MCF 10A (cell line): Measurements from ENCODE around the gene GPD1L. TPM values are rescaled to one million over a fixed set of nuclear protein-coding genes. Genes with fewer than 3 reads are reported as not detected.

ENCODE experiments used
- BruUV-seq: library from RNA; stranded (reverse); fragments of 400-500 nt; replicated peaks from 2 replicates; lab custom pipeline; 2021; lab: Mats Ljungman, UMichigan
- CTCF ChIA-PET: fragments of 300-600 bp; sonication (Branson Sonifier 250); formaldehyde crosslinking; extraction: SDS; loops from one replicate; lab custom pipeline; 2021; ENCODE audit warnings: antibody characterized with exemption, inconsistent platforms; lab: Yijun Ruan, JAX
- POLR2A ChIA-PET: fragments of 300-600, 350-650 bp; sonication (Branson Sonifier 250); formaldehyde crosslinking; extraction: SDS; loops from one replicate; lab custom pipeline; 2020; ENCODE audit warnings: antibody characterized with exemption, inconsistent platforms; lab: Yijun Ruan, JAX
- DNase-seq: peaks from one replicate; pipeline ENCODE4 v3.0.0-alpha.2; 2018; ENCODE audit not compliant: unreplicated experiment
- H3K27ac Mint-ChIP-seq: one replicate; pipeline ENCODE4 v1.8.0; 2022; ENCODE audit warnings: mild to moderate bottlenecking, low read depth, mixed read lengths; ENCODE audit not compliant: unreplicated experiment
- H3K27me3 Mint-ChIP-seq: one replicate; pipeline ENCODE4 v1.8.0; 2022; ENCODE audit warnings: mixed read lengths; ENCODE audit not compliant: insufficient read depth, unreplicated experiment
- H3K36me3 Mint-ChIP-seq: one replicate; pipeline ENCODE4 v1.8.0; 2022; ENCODE audit warnings: mild to moderate bottlenecking, moderate library complexity, mixed read lengths; ENCODE audit not compliant: insufficient read depth, unreplicated experiment
- H3K4me1 Mint-ChIP-seq: one replicate; pipeline ENCODE4 v1.8.0; 2022; ENCODE audit warnings: mixed read lengths; ENCODE audit not compliant: insufficient read depth, unreplicated experiment
- H3K4me3 Mint-ChIP-seq: one replicate; pipeline ENCODE4 v1.8.0; 2022; ENCODE audit warnings: mild to moderate bottlenecking, moderate library complexity, mixed read lengths; ENCODE audit not compliant: unreplicated experiment
- H3K9me3 Mint-ChIP-seq: one replicate; pipeline ENCODE4 v1.8.0; 2022; ENCODE audit warnings: mixed read lengths; ENCODE audit not compliant: unreplicated experiment
- CTCF ChIP-seq: fragments of 200-600 bp; IDR thresholded peaks from one replicate; pipeline ENCODE4 v1.8.0; 2022; ENCODE audit warnings: antibody characterized with exemption, mild to moderate bottlenecking; ENCODE audit not compliant: unreplicated experiment
- intact Hi-C: fragments of 100-400 bp; cut with micrococcal nuclease; formaldehyde crosslinking; loops from 2 replicates; pipeline ENCODE4 v1.14.1; 2022
- total RNA-seq: library from RNA; stranded (reverse); gene quantifications from 2 replicates; pipeline ENCODE4 v1.2.3, GENCODE V29; 2022

The GPD1L gene
- total RNA-seq, 1 experiment from 2014 or later: 9.7 TPM

DNA sequence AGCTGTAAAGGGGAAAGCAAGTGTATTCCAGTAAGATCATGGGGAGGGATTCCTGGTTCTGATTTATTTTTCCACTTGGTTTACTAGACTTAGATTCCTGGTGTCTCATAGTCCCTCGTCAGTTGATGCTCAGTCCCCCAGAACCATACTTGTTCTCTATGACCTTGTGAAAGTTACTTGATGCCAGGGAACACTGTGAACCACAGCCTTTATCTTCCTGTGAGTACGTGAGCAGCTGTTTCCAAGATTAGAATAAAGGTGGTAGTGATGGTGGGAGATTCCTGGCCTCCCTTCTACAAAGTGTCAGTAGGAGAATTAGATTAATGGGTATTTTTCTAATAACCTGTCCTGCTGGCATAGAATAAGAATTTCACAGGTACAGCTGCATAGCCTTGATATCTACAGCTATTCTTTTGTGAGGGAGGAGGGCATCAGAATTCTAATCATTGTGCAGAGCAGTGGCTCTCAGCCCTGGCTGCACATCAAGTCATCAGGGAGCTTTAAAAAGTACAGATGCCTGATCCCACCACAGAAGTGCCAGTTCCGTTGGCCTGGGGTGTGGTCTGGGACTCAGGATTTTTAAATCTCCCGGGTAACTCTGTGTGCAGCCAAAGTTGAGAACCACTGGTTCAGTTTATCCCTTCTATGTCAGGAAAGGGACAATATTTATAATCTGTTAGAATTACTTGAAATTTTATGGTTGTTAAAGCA lies 20.0 kb downstream of the GPD1L start:
- ChIA-PET POLR2A (no interaction called here), CTCF (interaction anchor here (0.6 to 1.1 kb wide), 2 partner anchors 108 to 528 kb away, joined by 3 to 4 read pairs; no protein-coding TSS in a partner anchor)
- Mint-ChIP-seq H3K36me3 (no peaks in the 10 kb centered on the region), H3K4me3 (no peak overlapping the region), H3K27ac (no peak overlapping the region), H3K4me1 (no peaks in the 10 kb centered on the region), H3K9me3 (no peaks in the 10 kb centered on the region), H3K27me3 (no peaks in the 10 kb centered on the region)
- no TSS peak for BruUV-seq
- no peak for DNase-seq
- TF ChIP-seq CTCF: no peak
- intact Hi-C loops: no loop called here

- DNase-seq: no peak
- intact Hi-C loops: no loop called here
- POLR2A ChIA-PET: no interaction called here
- Mint-ChIP-seq H3K27me3 (no peaks in the 10 kb centered on the region), H3K9me3 (no peaks in the 10 kb centered on the region), H3K27ac (no peak overlapping the region), H3K36me3 (no peaks in the 10 kb centered on the region), H3K4me1 (peaks cover 4% of the 10 kb centered on the region), H3K4me3 (no peak overlapping the region)
- no peak for TF ChIP-seq CTCF
- no TSS peak for BruUV-seq
- CTCF ChIA-PET: interaction anchor here (1.1 kb wide), 1 partner anchor 109 kb away, joined by 3 read pairs; no protein-coding TSS in a partner anchor
These were observed 20.9 kb downstream of the GPD1L start for GRCh38 chr3:32127219-32127826.

GRCh38 chr3:32128936-32129335 lies 22.5 kb downstream of the GPD1L start:
- BruUV-seq: no TSS peak
- ChIA-PET CTCF (interaction anchor here (1.8 to 2.9 kb wide), 2 partner anchors 15 to 110 kb away, joined by 9 read pairs; no protein-coding TSS in a partner anchor), POLR2A (interaction anchor here (1.1 to 1.2 kb wide), 2 partner anchors 19 to 36 kb away, joined by 3 read pairs; no protein-coding TSS in a partner anchor)
- no peaks in the 10 kb centered on the region for H3K27me3 Mint-ChIP-seq
- H3K9me3 Mint-ChIP-seq: no peaks in the 10 kb centered on the region
- H3K4me1 Mint-ChIP-seq: peaks cover 5% of the 10 kb centered on the region
- no peaks in the 10 kb centered on the region for H3K36me3 Mint-ChIP-seq
- no peak overlapping the region for H3K27ac Mint-ChIP-seq
- H3K4me3 Mint-ChIP-seq: no peak overlapping the region
- intact Hi-C loops: no loop called here
- TF ChIP-seq CTCF: no peak
- no peak for DNase-seq

- intact Hi-C loops: no loop called here
- H3K4me3 Mint-ChIP-seq: no peak overlapping the region
- no peak overlapping the region for H3K27ac Mint-ChIP-seq
- DNase-seq: no peak
- H3K4me1 Mint-ChIP-seq: peaks cover 5% of the 10 kb centered on the region
- ChIA-PET POLR2A (interaction anchor here (1.2 kb wide), 1 partner anchor 37 kb away, joined by 3 read pairs; no protein-coding TSS in a partner anchor), CTCF (interaction anchor here (0.7 to 2.9 kb wide), 6 partner anchors 10 to 597 kb away, joined by 3 to 9 read pairs (median 4); partner anchors contain the start of gene STT3B)
- TF ChIP-seq CTCF: no peak
- H3K9me3 Mint-ChIP-seq: no peaks in the 10 kb centered on the region
- H3K36me3 Mint-ChIP-seq: no peaks in the 10 kb centered on the region
- H3K27me3 Mint-ChIP-seq: no peaks in the 10 kb centered on the region
- BruUV-seq: no TSS peak
These were observed 23.4 kb downstream of the GPD1L start for GRCh38 chr3:32129832-32130231.
